Measurements from ENCODE around the gene ZBTB7B.
"Not testable (repeated sequence)": the region's sequence is repeated elsewhere in the genome, so short reads cannot be mapped to it uniquely, and the experiment has no call there.

ZBTB7B gene

GRCh38 chr1:154969246-154969645 is 33.4 kb upstream of the ZBTB7B start:
- FAIRE-seq = no peak

- FAIRE-seq = no peak
Measured at GRCh38 chr1:154969860-154970452, 32.6 kb upstream of the ZBTB7B start.

- FAIRE-seq = no peak
Measured at GRCh38 chr1:154970631-154971340, 31.8 kb upstream of the ZBTB7B start, which contains the start of gene SHC1. Gene SHC1, minus strand, starts transcription at chr1:154970747. Its CDS starts 221 bp downstream, at chr1:154970526.

DNA sequence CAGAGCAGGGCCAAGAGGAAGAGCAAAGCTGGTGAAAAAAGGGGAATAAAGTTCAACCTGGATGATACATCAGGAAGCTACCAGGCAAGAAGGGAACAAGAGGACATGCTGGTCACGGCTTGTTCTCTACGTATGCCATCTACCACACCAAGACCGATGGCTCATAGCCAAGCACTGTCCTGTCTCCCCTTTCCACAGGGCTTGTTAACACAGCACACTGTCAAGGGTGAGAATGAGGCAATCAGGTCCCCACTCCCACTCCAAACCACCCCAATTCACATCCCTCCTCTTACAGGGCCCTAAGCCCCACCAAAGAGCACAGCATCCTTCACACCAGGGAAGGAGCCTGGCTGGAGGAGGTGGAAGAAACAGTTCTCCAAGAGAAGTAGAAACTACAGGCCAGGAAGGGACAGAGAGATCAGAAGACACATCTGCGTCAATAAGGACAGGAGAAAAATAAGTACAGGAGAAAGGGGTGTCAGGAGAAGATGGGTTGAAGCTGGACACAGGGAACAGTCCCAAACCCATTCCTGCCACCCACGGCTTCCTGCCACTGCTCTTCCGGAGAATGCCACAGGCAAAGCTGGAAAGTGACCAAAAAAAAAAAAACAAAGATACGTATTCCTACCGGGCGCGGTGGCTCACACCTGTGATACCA is 31.1 kb upstream of the ZBTB7B start:
- no peak for FAIRE-seq

DNA sequence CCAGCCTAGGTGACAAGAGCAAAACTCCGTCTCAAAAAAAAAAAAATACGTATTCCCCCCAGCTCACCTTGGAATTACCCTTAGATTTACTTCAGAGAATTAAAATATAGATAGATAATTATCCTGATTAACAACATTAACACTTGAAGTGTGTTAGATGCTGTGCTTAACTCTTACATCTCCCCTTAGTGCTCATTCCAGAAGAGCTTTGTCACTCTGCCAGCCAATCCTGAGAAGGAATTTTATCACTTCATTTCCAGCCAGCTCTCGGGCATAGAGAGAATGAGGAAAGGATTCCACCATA is 30.4 kb upstream of the ZBTB7B start:
- FAIRE-seq = no peak

DNA sequence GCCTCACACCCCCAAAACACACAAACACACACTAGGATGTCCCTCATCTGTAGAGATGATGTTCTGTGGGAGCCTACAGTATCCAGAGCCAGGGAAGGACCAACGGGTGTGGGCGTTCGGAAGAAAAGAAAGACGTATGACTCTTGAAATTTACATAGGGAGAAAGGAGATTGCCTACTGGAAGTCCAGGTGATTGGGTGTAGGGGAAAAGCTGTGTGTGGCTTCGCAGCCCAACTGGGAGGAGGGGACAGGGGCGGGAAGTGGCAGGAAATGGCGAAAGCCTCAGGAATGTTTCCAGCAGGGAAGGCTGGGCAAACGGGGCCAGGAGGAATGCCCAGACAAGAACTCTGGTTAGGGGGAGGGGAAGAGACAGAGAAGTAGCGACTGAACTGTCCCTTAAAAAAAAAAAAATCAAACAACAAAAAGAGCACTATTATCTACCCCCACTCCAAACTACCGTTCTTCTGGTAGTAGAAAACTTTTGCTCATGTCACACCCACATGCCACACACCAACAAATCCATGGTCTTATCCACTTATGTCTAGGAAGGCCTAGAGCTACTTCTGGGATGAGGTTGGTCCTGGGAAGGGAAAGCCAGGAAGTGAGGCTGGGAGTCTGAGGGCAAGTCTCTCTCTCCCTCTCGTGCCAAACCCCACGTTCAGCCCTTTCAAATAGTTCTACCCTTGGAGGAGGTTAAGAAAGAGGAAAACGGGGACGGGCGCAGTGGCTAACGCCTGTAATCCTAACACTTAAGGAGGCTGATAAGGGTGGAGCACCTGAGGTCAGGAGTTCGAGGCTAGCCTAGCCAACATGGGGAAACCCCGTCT is 29.9 kb upstream of the ZBTB7B start:
- no peak for FAIRE-seq

GRCh38 chr1:154973344-154974101 is 29.1 kb upstream of the ZBTB7B start:
- no peak for FAIRE-seq

- FAIRE-seq = peak; percentile 94
Measured at GRCh38 chr1:154974102-154974807, 28.3 kb upstream of the ZBTB7B start, which contains the start of gene CKS1B. Gene CKS1B, plus strand, starts transcription at chr1:154974681. Its CDS starts 65 bp downstream, at chr1:154974746.

DNA sequence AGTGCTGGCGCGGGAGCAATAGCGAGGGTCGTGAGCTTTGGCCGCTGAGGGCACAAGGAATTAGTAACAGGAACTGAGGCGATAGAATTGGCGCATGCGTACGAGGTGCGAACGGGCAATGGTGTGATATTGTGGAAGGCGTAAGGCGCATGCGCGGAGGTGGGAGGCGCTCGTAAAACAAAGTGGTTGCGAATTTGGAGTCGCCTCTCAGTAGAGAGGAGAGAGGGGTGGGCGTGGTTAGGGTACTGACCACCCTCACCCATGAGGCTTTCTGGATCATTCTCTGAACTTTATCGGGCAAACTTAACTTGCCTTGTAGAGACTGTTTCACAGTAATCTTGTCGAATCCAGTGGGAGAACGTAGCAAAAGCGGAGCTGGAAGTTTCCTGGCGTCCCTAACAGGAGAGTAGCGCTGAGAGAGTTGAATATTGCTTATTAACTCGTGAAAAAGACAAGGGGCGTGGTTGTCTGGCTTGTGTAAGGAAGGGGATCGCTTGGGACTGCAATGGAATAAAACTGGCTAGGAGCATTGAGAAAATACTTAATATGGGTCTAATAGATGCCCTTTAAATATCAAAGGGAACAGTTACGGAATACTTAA is 27.7 kb upstream of the ZBTB7B start:
- peak; percentile 13 for FAIRE-seq

DNA sequence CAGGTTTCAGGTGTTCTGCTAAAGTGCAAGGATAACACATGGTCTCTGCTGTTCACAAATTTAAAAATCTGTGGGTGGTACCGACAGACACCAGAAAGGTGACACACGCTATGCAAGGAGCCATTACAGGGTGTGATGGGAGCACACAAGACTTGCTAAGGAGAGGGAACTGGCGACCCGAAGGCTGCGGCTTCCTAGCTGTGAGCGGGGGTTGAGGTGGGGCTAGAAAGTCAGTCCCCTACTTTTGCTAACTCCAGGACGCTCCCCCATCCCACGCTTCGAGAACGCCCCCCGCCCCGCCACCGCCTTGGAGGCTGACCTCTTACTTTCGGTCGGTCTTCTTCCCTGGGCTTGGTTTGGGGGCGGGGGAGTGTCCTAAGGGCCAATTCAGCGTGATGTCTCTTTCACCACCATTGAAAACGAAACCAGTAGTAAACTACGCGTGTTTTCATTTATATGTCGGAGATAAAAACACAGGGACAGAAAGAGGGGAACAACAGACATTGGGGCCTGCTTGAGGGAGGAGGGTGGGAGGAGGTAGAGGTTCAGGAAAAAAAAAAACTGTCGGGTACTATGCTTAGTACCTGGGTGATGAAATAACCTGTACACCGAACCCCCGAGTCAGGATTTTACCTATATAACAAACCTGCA is 27.1 kb upstream of the ZBTB7B start:
- no peak for FAIRE-seq

GRCh38 chr1:154977762-154978161 is 24.8 kb upstream of the ZBTB7B start:
- FAIRE-seq = not testable (repeated sequence)

DNA sequence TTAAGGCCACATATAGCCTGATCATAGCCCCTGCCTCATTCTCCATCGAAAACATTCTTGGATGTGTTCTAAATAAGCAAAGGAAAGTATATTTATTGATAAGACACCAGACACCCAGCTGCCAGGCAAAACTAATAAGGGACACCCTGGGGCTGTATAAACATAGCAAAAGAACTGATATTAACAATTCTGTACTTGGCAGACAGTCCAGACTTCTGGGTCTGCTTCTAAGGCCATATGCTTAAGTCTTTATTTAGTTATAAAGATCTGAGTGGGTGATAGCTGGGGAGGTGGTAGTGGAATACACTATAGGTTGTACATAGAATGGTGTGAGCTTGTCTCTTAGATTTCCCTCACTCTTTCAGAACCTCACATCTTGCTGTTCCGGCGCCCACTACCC is 24.2 kb upstream of the ZBTB7B start:
- no peak for FAIRE-seq

- FAIRE-seq = no peak
Measured at GRCh38 chr1:154982341-154982740, 20.3 kb upstream of the ZBTB7B start.

- peak; percentile 95 for FAIRE-seq
Measured at GRCh38 chr1:154982897-154983648, 19.5 kb upstream of the ZBTB7B start, which contains the start of gene FLAD1. Gene FLAD1, plus strand, starts transcription at chr1:154983344. Its CDS starts 351 bp downstream, at chr1:154983695.

GRCh38 chr1:154983776-154984466 is 18.7 kb upstream of the ZBTB7B start:
- no peak for FAIRE-seq

GRCh38 chr1:154986736-154987135 is 15.9 kb upstream of the ZBTB7B start:
- not testable (repeated sequence) for FAIRE-seq

DNA sequence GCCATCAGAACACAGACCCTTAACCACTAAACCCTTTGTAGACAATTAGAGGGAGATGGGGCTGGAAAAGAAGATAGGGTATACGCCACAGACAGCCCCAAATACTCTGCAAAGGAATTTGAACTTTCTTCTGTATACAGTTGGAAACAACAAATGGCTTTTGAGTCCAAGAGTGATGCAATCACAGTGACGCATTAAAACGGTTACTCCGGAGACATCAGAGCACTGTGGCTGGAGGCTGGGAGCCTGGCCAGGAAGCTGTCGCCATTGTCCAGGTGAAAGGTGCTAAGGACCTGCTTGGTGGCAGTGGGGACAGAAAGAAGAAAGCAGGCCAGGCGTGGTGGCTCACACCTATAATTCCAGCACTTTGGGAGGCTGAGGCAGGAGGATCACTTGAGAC is 15.3 kb upstream of the ZBTB7B start:
- no peak for FAIRE-seq

DNA sequence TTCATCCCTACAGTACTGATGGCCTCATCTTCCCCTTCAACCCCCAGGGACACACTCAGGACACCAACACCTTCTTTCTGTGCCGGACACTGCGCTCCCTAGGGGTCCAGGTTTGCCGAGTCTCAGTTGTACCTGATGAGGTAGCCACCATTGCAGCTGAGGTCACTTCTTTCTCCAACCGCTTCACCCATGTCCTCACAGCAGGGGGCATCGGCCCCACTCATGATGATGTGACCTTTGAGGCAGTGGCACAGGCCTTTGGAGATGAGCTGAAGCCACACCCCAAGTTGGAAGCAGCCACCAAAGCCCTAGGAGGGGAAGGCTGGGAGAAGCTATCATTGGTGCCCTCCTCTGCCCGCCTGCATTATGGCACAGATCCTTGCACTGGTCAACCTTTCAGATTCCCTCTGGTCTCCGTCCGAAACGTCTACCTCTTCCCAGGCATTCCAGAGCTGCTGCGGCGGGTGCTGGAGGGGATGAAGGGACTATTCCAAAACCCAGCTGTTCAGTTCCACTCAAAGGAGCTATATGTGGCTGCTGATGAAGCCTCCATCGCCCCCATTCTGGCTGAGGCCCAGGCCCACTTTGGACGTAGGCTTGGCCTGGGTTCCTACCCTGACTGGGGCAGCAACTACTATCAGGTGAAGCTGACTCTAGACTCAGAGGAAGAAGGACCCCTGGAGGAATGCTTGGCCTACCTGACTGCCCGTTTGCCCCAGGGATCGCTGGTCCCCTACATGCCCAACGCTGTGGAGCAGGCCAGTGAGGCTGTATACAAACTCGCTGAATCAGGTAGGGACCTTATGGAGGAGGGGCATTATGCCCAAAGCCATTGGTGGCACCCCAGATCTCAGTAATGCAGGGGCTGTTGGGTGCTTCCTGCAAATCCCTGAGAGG is 14.3 kb upstream of the ZBTB7B start:
- FAIRE-seq = no peak
